ENCODE measurements around the gene SPOCK3.

SPOCK3 gene

GRCh38 chr4:167171928-167172327 lies 62.4 kb downstream of the SPOCK3 start:
- no peak for DNase-seq

- DNase-seq = no peak
Observed at GRCh38 chr4:167168611-167169010, 65.7 kb downstream of the SPOCK3 start.

- no peak for DNase-seq
Observed at GRCh38 chr4:167150587-167150986, 83.7 kb downstream of the SPOCK3 start.

- DNase-seq = no peak
Observed at GRCh38 chr4:167144605-167145004, 89.7 kb downstream of the SPOCK3 start.

GRCh38 chr4:167143018-167143417 lies 91.3 kb downstream of the SPOCK3 start:
- no peak for DNase-seq

GRCh38 chr4:167136270-167136669 lies 98.0 kb downstream of the SPOCK3 start:
- no peak for DNase-seq

GRCh38 chr4:167129146-167129545 lies 105.1 kb downstream of the SPOCK3 start:
- no peak for DNase-seq

- no peak for DNase-seq
Observed at GRCh38 chr4:167119392-167119791, 114.9 kb downstream of the SPOCK3 start.

GRCh38 chr4:167117273-167117672 lies 117.0 kb downstream of the SPOCK3 start:
- no peak for DNase-seq

- no peak for DNase-seq
Observed at GRCh38 chr4:167114416-167114971, 119.8 kb downstream of the SPOCK3 start.

GRCh38 chr4:167111622-167112021 lies 122.7 kb downstream of the SPOCK3 start:
- DNase-seq = no peak

- no peak for DNase-seq
Observed at GRCh38 chr4:167111092-167111491, 123.2 kb downstream of the SPOCK3 start.

- DNase-seq = no peak
Observed at GRCh38 chr4:167109859-167110258, 124.4 kb downstream of the SPOCK3 start.

GRCh38 chr4:167105857-167106256 lies 128.4 kb downstream of the SPOCK3 start:
- no peak for DNase-seq

- no peak for DNase-seq
Observed at GRCh38 chr4:167102475-167102874, 131.8 kb downstream of the SPOCK3 start.

- no peak for DNase-seq
Observed at GRCh38 chr4:167101035-167101434, 133.3 kb downstream of the SPOCK3 start.

GRCh38 chr4:167100120-167100519 lies 134.2 kb downstream of the SPOCK3 start:
- DNase-seq = no peak

- no peak for DNase-seq
Observed at GRCh38 chr4:167088115-167088514, 146.2 kb downstream of the SPOCK3 start.

GRCh38 chr4:167084321-167084720 lies 150.0 kb downstream of the SPOCK3 start:
- DNase-seq = no peak

GRCh38 chr4:167079762-167080161 lies 154.5 kb downstream of the SPOCK3 start:
- no peak for DNase-seq

- no peak for DNase-seq
Observed at GRCh38 chr4:167052631-167053091, 181.6 kb downstream of the SPOCK3 start.

- DNase-seq = no peak
Observed at GRCh38 chr4:167049257-167049656, 185.0 kb downstream of the SPOCK3 start.

GRCh38 chr4:167041524-167041923 lies 192.8 kb downstream of the SPOCK3 start:
- no peak for DNase-seq

GRCh38 chr4:167035390-167035789 lies 198.9 kb downstream of the SPOCK3 start:
- DNase-seq = no peak

GRCh38 chr4:167034983-167035382 lies 199.3 kb downstream of the SPOCK3 start:
- no peak for DNase-seq

- no peak for DNase-seq
Observed at GRCh38 chr4:167032871-167033270, 201.4 kb downstream of the SPOCK3 start.

All from CD4-positive, alpha-beta T cell treated with Interleukin-1 beta for 1 hour (primary cell).